Smooth muscle cell (in vitro differentiated cells): Measurements from ENCODE around the gene LRRC31. TPM values are rescaled to one million over a fixed set of nuclear protein-coding genes. Genes with fewer than 3 reads are reported as not detected.
A peak's percentile ranks its signal among the peaks of the same experiment; 100 is the strongest.

Experiments used
- DNase-seq: peaks from one replicate; lab custom pipeline; 2025; ENCODE audit not compliant: unreplicated experiment; lab: John Stamatoyannopoulos, UW
- H2AFZ ChIP-seq: fragments of 200-600 bp; sonication (generic); 2 replicates; pipeline ENCODE4 v1.6.0; 2016; ENCODE audit warnings: antibody characterized with exemption, low read depth, mild to moderate bottlenecking
- H3F3A ChIP-seq: fragments of 200-600 bp; sonication (generic); 2 replicates; pipeline ENCODE4 v1.6.0; 2017; ENCODE audit warnings: antibody characterized with exemption, low read depth
- H3K27ac ChIP-seq: fragments of 200-600 bp; sonication (generic); 2 replicates; pipeline ENCODE4 v1.5.1; 2016; ENCODE audit warnings: low read depth, mild to moderate bottlenecking
- H3K27me3 ChIP-seq: fragments of 200-600 bp; sonication (generic); 2 replicates; pipeline ENCODE4 v1.6.1; 2016; ENCODE audit warnings: low read depth, mild to moderate bottlenecking
- H3K36me3 ChIP-seq: fragments of 200-600 bp; sonication (generic); 2 replicates; pipeline ENCODE4 v1.5.1; 2016; ENCODE audit warnings: low read depth
- H3K4me1 ChIP-seq: fragments of 200-600 bp; sonication (generic); 2 replicates; pipeline ENCODE4 v1.5.1; 2016; ENCODE audit warnings: low read depth
- H3K4me2 ChIP-seq: fragments of 200-600 bp; sonication (generic); 2 replicates; pipeline ENCODE4 v1.6.0; 2016; ENCODE audit warnings: mild to moderate bottlenecking
- H3K4me3 ChIP-seq: fragments of 200-600 bp; sonication (generic); 2 replicates; pipeline ENCODE4 v1.5.1; 2016; ENCODE audit warnings: mild to moderate bottlenecking
- H3K79me2 ChIP-seq: fragments of 200-600 bp; sonication (generic); 2 replicates; pipeline ENCODE4 v1.6.0; 2016; ENCODE audit warnings: low read depth, mild to moderate bottlenecking
- H3K9ac ChIP-seq: fragments of 200-600 bp; sonication (generic); 2 replicates; pipeline ENCODE4 v1.6.0; 2016; ENCODE audit warnings: low read depth
- H3K9me3 ChIP-seq: fragments of 200-600 bp; sonication (generic); replicated peaks from 2 replicates; pipeline ENCODE4 v1.5.1; 2016; ENCODE audit warnings: low read depth
- H4K20me1 ChIP-seq: fragments of 200-600 bp; sonication (generic); 2 replicates; pipeline ENCODE4 v1.6.0; 2016; ENCODE audit warnings: low read depth
- WGBS: methylation state at CpG from one replicate; pipeline ENCODE4 v1.1.7; 2016; ENCODE audit warnings: low lambda C conversion rate; 5-methylcytosine and 5-hydroxymethylcytosine counted together
- polyA plus RNA-seq: library from polyadenylated mRNA; unstranded; fragments of >200 nt; fragmentation: Nextera tagmentation; extraction: Ambion mirVana; gene quantifications from 2 replicates; pipeline ENCODE4 v1.2.1, GENCODE V29; 2016
- total RNA-seq: library from RNA; depleted of rRNA; stranded (reverse); fragments of >200 nt; gene quantifications from 2 replicates; pipeline ENCODE4 v1.2.3, GENCODE V29; 2014
- TF ChIP-seq, protein P1 (sequence below): fragments of 200-600 bp; sonication (generic); IDR thresholded peaks from 2 replicates; pipeline ENCODE4 v1.5.1; 2017; ENCODE audit warnings: borderline replicate concordance, mild to moderate bottlenecking, antibody characterized with exemption; ENCODE audit not compliant: insufficient read depth, poor library complexity, severe bottlenecking

Gene LRRC31
- total and polyA plus RNA-seq, 2 experiments from 2014 or later: not detected

DNA sequence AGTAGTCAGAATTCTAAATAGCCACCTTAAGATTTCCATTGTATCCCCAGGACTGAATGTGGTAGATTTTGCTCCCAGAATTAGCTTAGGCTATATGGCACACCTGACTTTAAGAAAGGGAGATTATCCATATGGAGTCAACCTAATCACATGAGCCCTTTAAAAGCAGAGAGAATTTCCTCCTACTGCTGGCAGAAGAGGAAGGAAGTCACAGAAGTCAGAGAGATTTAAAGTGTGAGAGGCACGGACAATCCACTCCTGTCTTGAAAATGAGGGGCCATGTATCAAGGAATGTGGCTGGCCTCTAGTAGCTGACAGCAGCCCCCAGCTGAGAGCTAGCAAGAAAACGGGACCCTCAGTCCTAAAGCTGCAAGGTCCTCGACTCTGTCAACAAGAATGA lies 26.8 kb downstream of the LRRC31 start:
- Histone ChIP-seq H4K20me1 (no peaks in the 10 kb centered on the region), H3K4me1 (no peaks in the 10 kb centered on the region), H3K36me3 (no peaks in the 10 kb centered on the region), H3K9ac (no peak overlapping the region), H3K4me3 (no peak overlapping the region), H2AFZ (no peak overlapping the region), H3K27ac (no peak overlapping the region), H3K27me3 (peaks cover 2% of the 10 kb centered on the region), H3K79me2 (no peaks in the 10 kb centered on the region), H3K4me2 (no peak overlapping the region), H3F3A (no peaks in the 10 kb centered on the region), H3K9me3 (no peaks in the 10 kb centered on the region)
- DNase-seq: no peak
- WGBS: 83% methylated on average over 3 of the region's 3 CpGs
- TF ChIP-seq, protein P1, sequence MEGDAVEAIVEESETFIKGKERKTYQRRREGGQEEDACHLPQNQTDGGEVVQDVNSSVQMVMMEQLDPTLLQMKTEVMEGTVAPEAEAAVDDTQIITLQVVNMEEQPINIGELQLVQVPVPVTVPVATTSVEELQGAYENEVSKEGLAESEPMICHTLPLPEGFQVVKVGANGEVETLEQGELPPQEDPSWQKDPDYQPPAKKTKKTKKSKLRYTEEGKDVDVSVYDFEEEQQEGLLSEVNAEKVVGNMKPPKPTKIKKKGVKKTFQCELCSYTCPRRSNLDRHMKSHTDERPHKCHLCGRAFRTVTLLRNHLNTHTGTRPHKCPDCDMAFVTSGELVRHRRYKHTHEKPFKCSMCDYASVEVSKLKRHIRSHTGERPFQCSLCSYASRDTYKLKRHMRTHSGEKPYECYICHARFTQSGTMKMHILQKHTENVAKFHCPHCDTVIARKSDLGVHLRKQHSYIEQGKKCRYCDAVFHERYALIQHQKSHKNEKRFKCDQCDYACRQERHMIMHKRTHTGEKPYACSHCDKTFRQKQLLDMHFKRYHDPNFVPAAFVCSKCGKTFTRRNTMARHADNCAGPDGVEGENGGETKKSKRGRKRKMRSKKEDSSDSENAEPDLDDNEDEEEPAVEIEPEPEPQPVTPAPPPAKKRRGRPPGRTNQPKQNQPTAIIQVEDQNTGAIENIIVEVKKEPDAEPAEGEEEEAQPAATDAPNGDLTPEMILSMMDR: no peak

DNA sequence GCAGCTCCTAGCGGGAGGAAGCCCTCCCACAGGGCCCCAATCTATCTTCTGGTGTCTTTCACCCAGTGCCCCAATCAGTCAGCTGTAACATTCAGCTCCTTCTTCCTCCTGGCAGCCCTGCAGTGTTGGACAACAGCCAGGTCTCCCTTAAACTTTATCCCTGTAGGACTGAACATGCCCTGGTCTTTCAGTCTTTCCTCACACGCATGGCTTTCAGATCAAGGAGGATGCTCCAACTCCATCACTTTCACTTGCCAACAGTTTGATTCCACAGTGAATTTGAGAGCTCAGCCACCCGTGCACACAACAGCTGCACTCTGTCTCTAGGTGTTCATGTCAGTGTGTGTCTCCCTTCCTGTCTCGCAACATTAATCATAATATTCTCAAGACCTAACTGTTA lies 28.6 kb downstream of the LRRC31 start:
- TF ChIP-seq, protein P1: no peak
- WGBS: 86% methylated on average over 4 of the region's 4 CpGs
- no peak overlapping the region for H3K27ac ChIP-seq

DNA sequence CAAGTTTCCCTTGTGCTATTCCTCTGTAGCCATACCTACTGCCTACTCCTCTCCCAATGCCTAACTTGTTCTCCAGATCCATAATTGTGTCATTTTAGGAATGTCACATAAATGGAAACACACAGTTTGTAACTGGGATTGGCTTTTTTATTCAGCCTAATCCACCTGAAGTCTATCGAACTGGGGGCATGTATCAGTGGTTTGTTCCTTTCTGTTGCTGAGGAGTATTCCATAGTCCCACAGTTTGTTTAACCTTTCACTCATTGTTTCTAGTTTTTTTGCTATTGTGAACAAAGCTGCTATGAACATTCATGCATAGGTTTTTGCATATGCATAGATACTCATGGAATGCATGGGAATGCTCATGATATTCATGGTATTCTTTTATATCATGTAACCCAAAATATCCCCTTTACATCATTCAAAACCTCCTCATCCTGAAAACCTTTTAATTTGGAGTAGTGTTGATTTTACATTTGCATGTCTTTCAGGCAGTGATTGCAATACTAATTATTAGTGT lies 31.2 kb downstream of the LRRC31 start:
- Histone ChIP-seq H3K9ac (no peak overlapping the region), H3K27ac (no peak overlapping the region), H3K4me3 (no peak overlapping the region), H3K79me2 (no peaks in the 10 kb centered on the region), H3K27me3 (peaks cover 2% of the 10 kb centered on the region), H4K20me1 (no peaks in the 10 kb centered on the region), H3K4me2 (no peak overlapping the region), H2AFZ (no peak overlapping the region), H3K9me3 (no peaks in the 10 kb centered on the region), H3K4me1 (peaks cover 5% of the 10 kb centered on the region), H3F3A (peaks cover 7% of the 10 kb centered on the region), H3K36me3 (no peaks in the 10 kb centered on the region)
- TF ChIP-seq, protein P1: no peak
- no peak for DNase-seq
- WGBS: 92% methylated on average over 1 of the region's 1 CpG

More for the DNA sequence above, 28.6 kb downstream of the LRRC31 start:
- no peaks in the 10 kb centered on the region for H3K9me3 ChIP-seq
- no peak overlapping the region for H2AFZ ChIP-seq
- peaks cover 3% of the 10 kb centered on the region for H3F3A ChIP-seq
- no peak overlapping the region for H3K4me3 ChIP-seq
- H3K4me2 ChIP-seq: no peak overlapping the region
- H3K27me3 ChIP-seq: peaks cover 2% of the 10 kb centered on the region
- H3K9ac ChIP-seq: no peak overlapping the region
- no peaks in the 10 kb centered on the region for H3K36me3 ChIP-seq
- H3K79me2 ChIP-seq: no peaks in the 10 kb centered on the region
- H3K4me1 ChIP-seq: peaks cover 1% of the 10 kb centered on the region
- no peak for DNase-seq
- no peaks in the 10 kb centered on the region for H4K20me1 ChIP-seq

DNA sequence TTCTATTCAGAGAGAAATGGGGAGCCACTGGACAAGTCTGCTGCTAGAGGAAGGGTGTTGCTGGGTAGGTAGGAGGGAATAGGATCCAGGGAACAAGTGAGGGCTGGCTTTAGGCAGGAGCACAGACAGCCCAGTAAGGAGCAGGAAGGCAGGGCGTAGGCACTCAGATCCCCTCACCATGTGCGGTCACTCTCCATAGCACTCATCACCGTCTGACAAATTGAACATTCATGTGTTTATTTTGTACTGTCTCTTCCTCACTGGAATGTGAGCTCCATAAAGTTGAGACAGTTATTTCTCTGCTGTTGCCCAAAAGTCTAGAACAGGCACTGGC lies 32.8 kb downstream of the LRRC31 start:
- 67% methylated on average over 3 of the region's 3 CpGs for WGBS
- Histone ChIP-seq H4K20me1 (no peaks in the 10 kb centered on the region), H3K27ac (peak overlapping the region; percentile 60), H3F3A (peaks cover 7% of the 10 kb centered on the region), H3K4me1 (peaks cover 5% of the 10 kb centered on the region), H3K9ac (peak overlapping the region; percentile 21), H3K36me3 (no peaks in the 10 kb centered on the region), H3K4me2 (no peak overlapping the region), H3K4me3 (no peak overlapping the region), H3K9me3 (no peaks in the 10 kb centered on the region), H3K79me2 (no peaks in the 10 kb centered on the region), H3K27me3 (peaks cover 2% of the 10 kb centered on the region), H2AFZ (peak overlapping the region; percentile 87)
- TF ChIP-seq, protein P1: no peak
- no peak for DNase-seq
